Measurements from ENCODE around the gene MAMSTR.
"Not testable (repeated sequence)": the region's sequence is repeated elsewhere in the genome, so short reads cannot be mapped to it uniquely, and the experiment has no call there.

MAMSTR gene

GRCh38 chr19:48683349-48683748 is 36.2 kb downstream of the MAMSTR start:
- ChIA-PET POLR2A (interaction anchor here (0.6 kb wide), 1 partner anchor 266 kb away, joined by 3 read pairs; no protein-coding TSS in a partner anchor), CTCF (no interaction called here)

GRCh38 chr19:48681127-48681470 is 38.4 kb downstream of the MAMSTR start:
- TF ChIP-seq LEF1 (IDR thresholded peaks at IDR 0.05; ENCODE audit: borderline replicate concordance) = no peak
- TF ChIP-seq HDGF (IDR thresholded peaks at IDR 0.05; ENCODE audit: borderline replicate concordance) = no peak
- TF ChIP-seq ZNF384 (IDR thresholded peaks at IDR 0.05) = no peak
- no peak for TF ChIP-seq PKNOX1 (IDR thresholded peaks at IDR 0.05)
- no peak for TF ChIP-seq BHLHE40 (IDR thresholded peaks at IDR 0.05; ENCODE audit: borderline replicate concordance)
- TF ChIP-seq SUZ12 (IDR thresholded peaks at IDR 0.05) = no peak
- TF ChIP-seq NFRKB (IDR thresholded peaks at IDR 0.05) = no peak
- TF ChIP-seq CTBP1 (IDR thresholded peaks at IDR 0.05; ENCODE audit: borderline replicate concordance) = no peak
- TF ChIP-seq SP1 (IDR thresholded peaks at IDR 0.05) = no peak
- TF ChIP-seq FOXA1 (IDR thresholded peaks at IDR 0.05) = no peak
- no peak for TF ChIP-seq ARNT (IDR thresholded peaks at IDR 0.05)
- no peak for TF ChIP-seq TARDBP (IDR thresholded peaks at IDR 0.05)
- no peak for TF ChIP-seq ELF4 (IDR thresholded peaks at IDR 0.05)
- no peak for TF ChIP-seq FOXK2 (IDR thresholded peaks at IDR 0.05)
- no peak for TF ChIP-seq L3MBTL2 (conservative IDR thresholded peaks at IDR 0.05)
- TF ChIP-seq FOXM1 (IDR thresholded peaks at IDR 0.05; ENCODE audit: borderline replicate concordance) = no peak
- ChIA-PET POLR2A (no interaction called here), CTCF (no interaction called here)
- DNase-seq (ENCODE audit: extremely low spot score) = no peak

More at GRCh38 chr19:48683349-48683748, 36.2 kb downstream of the MAMSTR start:
- TF ChIP-seq FOXA1 (IDR thresholded peaks at IDR 0.05) (no peak), L3MBTL2 (conservative IDR thresholded peaks at IDR 0.05) (no peak), TARDBP (IDR thresholded peaks at IDR 0.05) (no peak), PKNOX1 (IDR thresholded peaks at IDR 0.05) (no peak), FOXK2 (IDR thresholded peaks at IDR 0.05) (no peak), ELF4 (IDR thresholded peaks at IDR 0.05) (no peak), BHLHE40 (IDR thresholded peaks at IDR 0.05; ENCODE audit: borderline replicate concordance) (no peak), ARNT (IDR thresholded peaks at IDR 0.05) (no peak), HDGF (IDR thresholded peaks at IDR 0.05; ENCODE audit: borderline replicate concordance) (no peak), ZNF384 (IDR thresholded peaks at IDR 0.05) (no peak), NFRKB (IDR thresholded peaks at IDR 0.05) (no peak), SUZ12 (IDR thresholded peaks at IDR 0.05) (no peak), CTBP1 (IDR thresholded peaks at IDR 0.05; ENCODE audit: borderline replicate concordance) (no peak)
- DNase-seq (ENCODE audit: extremely low spot score) = no peak

- CTCF ChIA-PET = no interaction called here
- POLR2A ChIA-PET = no interaction called here
- no peak for DNase-seq (ENCODE audit: extremely low spot score)
- TF ChIP-seq TARDBP (IDR thresholded peaks at IDR 0.05) = no peak
- TF ChIP-seq ELF4 (IDR thresholded peaks at IDR 0.05) = no peak
- TF ChIP-seq ZNF384 (IDR thresholded peaks at IDR 0.05) = no peak
- TF ChIP-seq FOXA1 (IDR thresholded peaks at IDR 0.05) = no peak
- TF ChIP-seq BHLHE40 (IDR thresholded peaks at IDR 0.05; ENCODE audit: borderline replicate concordance) = no peak
- no peak for TF ChIP-seq FOXK2 (IDR thresholded peaks at IDR 0.05)
- no peak for TF ChIP-seq PKNOX1 (IDR thresholded peaks at IDR 0.05)
- TF ChIP-seq SP1 (IDR thresholded peaks at IDR 0.05) = no peak
- no peak for TF ChIP-seq ARNT (IDR thresholded peaks at IDR 0.05)
- no peak for TF ChIP-seq L3MBTL2 (conservative IDR thresholded peaks at IDR 0.05)
- TF ChIP-seq NFRKB (IDR thresholded peaks at IDR 0.05) = no peak
- no peak for TF ChIP-seq HDGF (IDR thresholded peaks at IDR 0.05; ENCODE audit: borderline replicate concordance)
- no peak for TF ChIP-seq CTBP1 (IDR thresholded peaks at IDR 0.05; ENCODE audit: borderline replicate concordance)
- TF ChIP-seq SUZ12 (IDR thresholded peaks at IDR 0.05) = no peak
- TF ChIP-seq LEF1 (IDR thresholded peaks at IDR 0.05; ENCODE audit: borderline replicate concordance) = no peak
Measured at GRCh38 chr19:48680436-48681126, 38.9 kb downstream of the MAMSTR start.

- DNase-seq (ENCODE audit: extremely low spot score); CTCF ChIA-PET; POLR2A ChIA-PET: not testable (repeated sequence)
Measured at GRCh38 chr19:48680006-48680405, 39.5 kb downstream of the MAMSTR start.

GRCh38 chr19:48678201-48678600 is 41.3 kb downstream of the MAMSTR start:
- POLR2A ChIA-PET = interaction anchor here (1.4 kb wide), 1 partner anchor 33 kb away, joined by 3 read pairs; the partner anchor contains the start of gene CA11
- CTCF ChIA-PET = interaction anchor here (0.8 kb wide), 1 partner anchor 33 kb away, joined by 3 read pairs; no protein-coding TSS in a partner anchor

GRCh38 chr19:48676887-48677286 is 42.6 kb downstream of the MAMSTR start:
- ChIA-PET POLR2A (interaction anchor here (1.2 to 1.4 kb wide), 2 partner anchors 31 to 44 kb away, joined by 3 read pairs; partner anchors contain the start of gene CA11), CTCF (no interaction called here)
- no peak for DNase-seq (ENCODE audit: extremely low spot score)
- TF ChIP-seq PKNOX1 (IDR thresholded peaks at IDR 0.05) = no peak
- TF ChIP-seq SUZ12 (IDR thresholded peaks at IDR 0.05) = no peak
- no peak for TF ChIP-seq FOXM1 (IDR thresholded peaks at IDR 0.05; ENCODE audit: borderline replicate concordance)
- no peak for TF ChIP-seq CTBP1 (IDR thresholded peaks at IDR 0.05; ENCODE audit: borderline replicate concordance)
- no peak for TF ChIP-seq FOXK2 (IDR thresholded peaks at IDR 0.05)
- no peak for TF ChIP-seq LEF1 (IDR thresholded peaks at IDR 0.05; ENCODE audit: borderline replicate concordance)
- TF ChIP-seq HDGF (IDR thresholded peaks at IDR 0.05; ENCODE audit: borderline replicate concordance) = no peak
- TF ChIP-seq L3MBTL2 (conservative IDR thresholded peaks at IDR 0.05) = no peak
- TF ChIP-seq BHLHE40 (IDR thresholded peaks at IDR 0.05; ENCODE audit: borderline replicate concordance) = no peak
- no peak for TF ChIP-seq TARDBP (IDR thresholded peaks at IDR 0.05)
- TF ChIP-seq ZNF384 (IDR thresholded peaks at IDR 0.05) = no peak
- TF ChIP-seq ELF4 (IDR thresholded peaks at IDR 0.05) = no peak
- TF ChIP-seq SP1 (IDR thresholded peaks at IDR 0.05) = no peak
- no peak for TF ChIP-seq NFRKB (IDR thresholded peaks at IDR 0.05)
- no peak for TF ChIP-seq FOXA1 (IDR thresholded peaks at IDR 0.05)
- TF ChIP-seq ARNT (IDR thresholded peaks at IDR 0.05) = no peak

More at GRCh38 chr19:48678201-48678600, 41.3 kb downstream of the MAMSTR start:
- TF ChIP-seq BHLHE40 (IDR thresholded peaks at IDR 0.05; ENCODE audit: borderline replicate concordance) (no peak), FOXA1 (IDR thresholded peaks at IDR 0.05) (no peak), SP1 (IDR thresholded peaks at IDR 0.05) (no peak), NFRKB (IDR thresholded peaks at IDR 0.05) (no peak), ARNT (IDR thresholded peaks at IDR 0.05) (no peak), HDGF (IDR thresholded peaks at IDR 0.05; ENCODE audit: borderline replicate concordance) (no peak), ZNF384 (IDR thresholded peaks at IDR 0.05) (no peak), SUZ12 (IDR thresholded peaks at IDR 0.05) (no peak), FOXK2 (IDR thresholded peaks at IDR 0.05) (no peak), ELF4 (IDR thresholded peaks at IDR 0.05) (no peak), FOXM1 (IDR thresholded peaks at IDR 0.05; ENCODE audit: borderline replicate concordance) (no peak)
- no peak for DNase-seq (ENCODE audit: extremely low spot score)

All from HEK293T (cell line).